Measurements from ENCODE around the gene PSMB2. TPM values are rescaled to one million over a fixed set of nuclear protein-coding genes. Genes with fewer than 3 reads are reported as not detected.

Gene PSMB2
- polyA plus RNA-seq, 2 of the 4 experiments (the other 2 are of a cell fraction) = 84.6 to 88.3 TPM

DNA sequence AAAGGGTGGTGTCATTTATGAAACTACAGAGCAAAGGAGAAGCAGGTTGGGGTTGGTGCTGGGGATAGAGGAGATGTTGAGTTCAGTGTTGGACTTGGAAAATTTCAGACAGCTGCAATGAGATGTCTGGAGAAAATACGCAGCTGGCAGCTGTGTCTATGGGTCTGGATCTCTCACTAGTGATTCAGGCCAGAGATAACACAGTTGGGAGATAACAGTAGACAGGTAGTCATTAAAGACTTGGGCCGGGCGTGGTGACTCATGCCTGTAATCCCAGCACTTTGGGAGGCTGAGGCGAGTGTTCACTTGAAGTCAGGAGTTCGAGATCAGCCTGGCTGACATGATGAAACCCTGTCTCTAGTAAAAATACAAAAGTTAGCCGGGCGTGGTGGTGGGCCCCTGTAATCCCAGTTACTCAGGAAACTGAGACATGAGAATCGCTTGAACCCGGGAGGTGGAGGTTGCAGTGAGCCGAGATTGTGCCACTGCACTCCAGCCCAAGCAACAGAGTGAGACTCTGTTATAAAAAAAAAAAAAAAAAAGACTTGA, 70.7 kb downstream of the PSMB2 start:
- no peak overlapping the region for H3K4me3 ChIP-seq
- no peaks in the 10 kb centered on the region for H3K9me3 ChIP-seq
- 70% methylated on average over 10 of the region's 10 CpGs for WGBS (ENCODE audit: missing lambda C conversion rate)
- no peaks in the 10 kb centered on the region; the same call in 2 of the 3 replicates for H3K4me1 ChIP-seq
- ATAC-seq (no peak), DNase-seq (ENCODE audit: low read depth in 1 of 2, low spot score in 1 of 2) (no peak), FAIRE-seq (no peak)
- ChIA-PET CTCF (interaction anchor here (1.0 to 5.1 kb wide), 9 partner anchors 10 to 291 kb away, joined by 3 to 47 read pairs (median 5); partner anchors contain the start of gene CLSPN), POLR2A (no interaction called here)
- TF ChIP-seq EHF (CRISPR knock-in tag; IDR thresholded peaks at IDR 0.05) (no peak), MAZ (IDR thresholded peaks at IDR 0.05; ENCODE audit: borderline replicate concordance, low read depth, low read length) (no peak), RFX5 (IDR thresholded peaks at IDR 0.05) (no peak), ZFP36 (IDR thresholded peaks at IDR 0.05; ENCODE audit: borderline replicate concordance, partially characterized antibody) (no peak), ZNF302 (CRISPR knock-in tag; IDR thresholded peaks at IDR 0.05) (no peak), HEYL (CRISPR knock-in tag; IDR thresholded peaks at IDR 0.05) (no peak), HOXB13 (CRISPR knock-in tag; IDR thresholded peaks at IDR 0.05; ENCODE audit: low read depth) (no peak), MYC (IDR thresholded peaks at IDR 0.05; ENCODE audit: borderline replicate concordance, low read length) (no peak), SREBF2 (IDR thresholded peaks at IDR 0.05) (no peak), HOXB5 (CRISPR knock-in tag; IDR thresholded peaks at IDR 0.05) (no peak), MAFK (IDR thresholded peaks at IDR 0.05; ENCODE audit: partially characterized antibody) (no peak), POLR2A (IDR thresholded peaks at IDR 0.05; ENCODE audit: low read length) (no peak), KDM1A (IDR thresholded peaks at IDR 0.05; ENCODE audit: low read depth) (no peak), SMC3 (IDR thresholded peaks at IDR 0.05) (no peak), NR3C1 (IDR thresholded peaks at IDR 0.05) (no peak), NFE2L2 (conservative IDR thresholded peaks at IDR 0.05; ENCODE audit: low read length) (no peak)
- TF ChIP-seq, protein P1, sequence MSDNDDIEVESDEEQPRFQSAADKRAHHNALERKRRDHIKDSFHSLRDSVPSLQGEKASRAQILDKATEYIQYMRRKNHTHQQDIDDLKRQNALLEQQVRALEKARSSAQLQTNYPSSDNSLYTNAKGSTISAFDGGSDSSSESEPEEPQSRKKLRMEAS (IDR thresholded peaks at IDR 0.05) = no peak
- TF ChIP-seq, protein P2, sequence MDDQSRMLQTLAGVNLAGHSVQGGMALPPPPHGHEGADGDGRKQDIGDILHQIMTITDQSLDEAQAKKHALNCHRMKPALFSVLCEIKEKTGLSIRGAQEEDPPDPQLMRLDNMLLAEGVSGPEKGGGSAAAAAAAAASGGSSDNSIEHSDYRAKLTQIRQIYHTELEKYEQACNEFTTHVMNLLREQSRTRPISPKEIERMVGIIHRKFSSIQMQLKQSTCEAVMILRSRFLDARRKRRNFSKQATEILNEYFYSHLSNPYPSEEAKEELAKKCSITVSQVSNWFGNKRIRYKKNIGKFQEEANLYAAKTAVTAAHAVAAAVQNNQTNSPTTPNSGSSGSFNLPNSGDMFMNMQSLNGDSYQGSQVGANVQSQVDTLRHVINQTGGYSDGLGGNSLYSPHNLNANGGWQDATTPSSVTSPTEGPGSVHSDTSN (IDR thresholded peaks at IDR 0.05) = no peak
- TF ChIP-seq, protein P3, sequence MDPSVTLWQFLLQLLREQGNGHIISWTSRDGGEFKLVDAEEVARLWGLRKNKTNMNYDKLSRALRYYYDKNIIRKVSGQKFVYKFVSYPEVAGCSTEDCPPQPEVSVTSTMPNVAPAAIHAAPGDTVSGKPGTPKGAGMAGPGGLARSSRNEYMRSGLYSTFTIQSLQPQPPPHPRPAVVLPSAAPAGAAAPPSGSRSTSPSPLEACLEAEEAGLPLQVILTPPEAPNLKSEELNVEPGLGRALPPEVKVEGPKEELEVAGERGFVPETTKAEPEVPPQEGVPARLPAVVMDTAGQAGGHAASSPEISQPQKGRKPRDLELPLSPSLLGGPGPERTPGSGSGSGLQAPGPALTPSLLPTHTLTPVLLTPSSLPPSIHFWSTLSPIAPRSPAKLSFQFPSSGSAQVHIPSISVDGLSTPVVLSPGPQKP (IDR thresholded peaks at IDR 0.05; ENCODE audit: low read depth, low read length) = no peak
- TF ChIP-seq, protein P4, sequence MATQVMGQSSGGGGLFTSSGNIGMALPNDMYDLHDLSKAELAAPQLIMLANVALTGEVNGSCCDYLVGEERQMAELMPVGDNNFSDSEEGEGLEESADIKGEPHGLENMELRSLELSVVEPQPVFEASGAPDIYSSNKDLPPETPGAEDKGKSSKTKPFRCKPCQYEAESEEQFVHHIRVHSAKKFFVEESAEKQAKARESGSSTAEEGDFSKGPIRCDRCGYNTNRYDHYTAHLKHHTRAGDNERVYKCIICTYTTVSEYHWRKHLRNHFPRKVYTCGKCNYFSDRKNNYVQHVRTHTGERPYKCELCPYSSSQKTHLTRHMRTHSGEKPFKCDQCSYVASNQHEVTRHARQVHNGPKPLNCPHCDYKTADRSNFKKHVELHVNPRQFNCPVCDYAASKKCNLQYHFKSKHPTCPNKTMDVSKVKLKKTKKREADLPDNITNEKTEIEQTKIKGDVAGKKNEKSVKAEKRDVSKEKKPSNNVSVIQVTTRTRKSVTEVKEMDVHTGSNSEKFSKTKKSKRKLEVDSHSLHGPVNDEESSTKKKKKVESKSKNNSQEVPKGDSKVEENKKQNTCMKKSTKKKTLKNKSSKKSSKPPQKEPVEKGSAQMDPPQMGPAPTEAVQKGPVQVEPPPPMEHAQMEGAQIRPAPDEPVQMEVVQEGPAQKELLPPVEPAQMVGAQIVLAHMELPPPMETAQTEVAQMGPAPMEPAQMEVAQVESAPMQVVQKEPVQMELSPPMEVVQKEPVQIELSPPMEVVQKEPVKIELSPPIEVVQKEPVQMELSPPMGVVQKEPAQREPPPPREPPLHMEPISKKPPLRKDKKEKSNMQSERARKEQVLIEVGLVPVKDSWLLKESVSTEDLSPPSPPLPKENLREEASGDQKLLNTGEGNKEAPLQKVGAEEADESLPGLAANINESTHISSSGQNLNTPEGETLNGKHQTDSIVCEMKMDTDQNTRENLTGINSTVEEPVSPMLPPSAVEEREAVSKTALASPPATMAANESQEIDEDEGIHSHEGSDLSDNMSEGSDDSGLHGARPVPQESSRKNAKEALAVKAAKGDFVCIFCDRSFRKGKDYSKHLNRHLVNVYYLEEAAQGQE (IDR thresholded peaks at IDR 0.05) = no peak
- no peak overlapping the region for H3K27ac ChIP-seq
- H3K4me2 ChIP-seq = no peak overlapping the region

DNA sequence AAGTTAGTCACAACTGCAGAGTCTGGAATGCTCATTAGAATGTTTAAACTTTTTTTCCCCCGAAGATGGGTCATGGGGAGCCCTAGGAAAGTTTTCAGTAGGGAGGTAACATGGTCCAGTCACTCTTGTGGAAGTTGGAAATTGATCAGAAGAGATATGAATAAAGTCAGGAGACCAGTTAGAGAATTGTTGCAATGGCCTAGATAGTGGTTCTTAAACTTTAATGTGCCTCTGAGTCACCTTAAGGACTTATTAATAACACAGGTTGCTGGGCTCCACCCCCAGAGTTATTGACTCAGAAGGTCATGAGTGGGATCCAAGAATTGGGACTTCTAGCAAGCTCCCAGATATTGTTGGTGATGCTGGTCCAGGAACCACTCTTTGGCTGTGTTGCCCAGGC, 71.4 kb downstream of the PSMB2 start:
- no peaks in the 10 kb centered on the region; the same call in 2 of the 3 replicates for H3K4me1 ChIP-seq
- TF ChIP-seq KDM1A (IDR thresholded peaks at IDR 0.05; ENCODE audit: low read depth) (no peak), POLR2A (IDR thresholded peaks at IDR 0.05; ENCODE audit: low read length) (no peak), MYC (IDR thresholded peaks at IDR 0.05; ENCODE audit: borderline replicate concordance, low read length) (no peak), MAFK (IDR thresholded peaks at IDR 0.05; ENCODE audit: partially characterized antibody) (no peak)
- DNase-seq (ENCODE audit: low read depth in 1 of 2, low spot score in 1 of 2) = no peak
- no peak overlapping the region for H3K27ac ChIP-seq
- CTCF ChIA-PET = interaction anchor here (1.0 to 5.1 kb wide), 4 partner anchors 24 to 205 kb away, joined by 3 to 47 read pairs (median 13); no protein-coding TSS in a partner anchor
- no peak overlapping the region for H3K4me3 ChIP-seq
- no peak for FAIRE-seq
- no peak for ATAC-seq
- no peak overlapping the region for H3K4me2 ChIP-seq
- 22% methylated on average over 1 of the region's 1 CpG for WGBS (ENCODE audit: missing lambda C conversion rate)
- H3K9me3 ChIP-seq = no peaks in the 10 kb centered on the region
- POLR2A ChIA-PET = no interaction called here
